Gastroesophageal sphincter (tissue), 3 donors: ENCODE data around the gene GNAO1.

Experiments used
- CTCF ChIP-seq, 4 experiments: fragments of 200-600 bp in 2 of 4; fragments of 450-650 bp in 2 of 4; sonication (generic) in 1 of 4; IDR thresholded peaks; one replicate each; pipeline ENCODE4 v1.5.1; 2017 to 2019; ENCODE audit warnings: antibody characterized with exemption in 4 of 4, mild to moderate bottlenecking in 2 of 4, moderate library complexity in 2 of 4
- EP300 ChIP-seq: sonication (generic); formaldehyde crosslinking; IDR thresholded peaks from one replicate; pipeline ENCODE4 v1.6.1; 2017; ENCODE audit warnings: antibody characterized with exemption, mild to moderate bottlenecking
- POLR2AphosphoS5 ChIP-seq: sonication (generic); formaldehyde crosslinking; IDR thresholded peaks from one replicate; pipeline ENCODE4 v1.6.1; 2017; ENCODE audit warnings: antibody characterized with exemption

GRCh38 chr16:56244612-56245011 lies 53.3 kb downstream of the GNAO1 start:
- TF ChIP-seq CTCF (IDR thresholded peaks at IDR 0.05): no peak
- no peak for TF ChIP-seq EP300
- TF ChIP-seq POLR2AphosphoS5: no peak
